IPS DF 19.7 (cell line): ENCODE results near the gene IFNE.
"Not testable (repeated sequence)": the region's sequence is repeated elsewhere in the genome, so short reads cannot be mapped to it uniquely, and the experiment has no call there.

Source experiments
- DNase-seq: peaks from one replicate; pipeline ENCODE4 v3.0.0-alpha.2; 2013; ENCODE audit warnings: low read depth, low spot score

The IFNE gene

GRCh38 chr9:21491756-21492155 is 9.6 kb upstream of the IFNE start:
- DNase-seq: no peak

- no peak for DNase-seq
Measured at GRCh38 chr9:21481470-21482056, 550 bp downstream of the IFNE start.

GRCh38 chr9:21479152-21479702 is 2.9 kb downstream of the IFNE start:
- DNase-seq: no peak

- DNase-seq: no peak
Measured at GRCh38 chr9:21477466-21477865, 4.6 kb downstream of the IFNE start.

- DNase-seq: no peak
Measured at GRCh38 chr9:21473236-21473635, 8.9 kb downstream of the IFNE start.

GRCh38 chr9:21470126-21470525 is 12.0 kb downstream of the IFNE start:
- no peak for DNase-seq

- no peak for DNase-seq
Measured at GRCh38 chr9:21465859-21466518, 16.1 kb downstream of the IFNE start.

GRCh38 chr9:21465138-21465537 is 17.0 kb downstream of the IFNE start:
- DNase-seq: no peak

- no peak for DNase-seq
Measured at GRCh38 chr9:21461377-21461776, 20.7 kb downstream of the IFNE start.

- no peak for DNase-seq
Measured at GRCh38 chr9:21455320-21455719, 26.8 kb downstream of the IFNE start.

GRCh38 chr9:21454149-21454548 is 28.0 kb downstream of the IFNE start:
- DNase-seq: no peak

- no peak for DNase-seq
Measured at GRCh38 chr9:21452681-21453080, 29.4 kb downstream of the IFNE start.

GRCh38 chr9:21450733-21451394 is 31.2 kb downstream of the IFNE start:
- DNase-seq: no peak

- not testable (repeated sequence) for DNase-seq
Measured at GRCh38 chr9:21449312-21449711, 32.8 kb downstream of the IFNE start.

- DNase-seq: no peak
Measured at GRCh38 chr9:21443849-21444625, 38.1 kb downstream of the IFNE start.

- no peak for DNase-seq
Measured at GRCh38 chr9:21440139-21440538, 42.0 kb downstream of the IFNE start, which contains the start of gene IFNA1. TSS of gene IFNA1 (plus strand) at chr9:21440439. CDS start at chr9:21440508, 69 bp downstream.

- DNase-seq: not testable (repeated sequence)
Measured at GRCh38 chr9:21435015-21435383, 47.1 kb downstream of the IFNE start.

- no peak for DNase-seq
Measured at GRCh38 chr9:21434202-21435014, 47.7 kb downstream of the IFNE start.

GRCh38 chr9:21432672-21433425 is 49.3 kb downstream of the IFNE start:
- no peak for DNase-seq
